ENCODE data around the gene ARRB2.

The ARRB2 gene

GRCh38 chr17:4718276-4718675, 7.8 kb downstream of the ARRB2 start:
- no peak overlapping the region for H3K4me3 ChIP-seq (ENCODE audit: insufficient read depth, low read length, poor library complexity, severe bottlenecking)
- no peaks in the 10 kb centered on the region for H3K27me3 ChIP-seq (ENCODE audit: low read length)
- H3F3A ChIP-seq (ENCODE audit: insufficient read depth): no peaks in the 10 kb centered on the region
- H3K9me2 ChIP-seq (replicated peaks; ENCODE audit: insufficient read depth, low read length): no peaks in the 10 kb centered on the region
- H3K9me3 ChIP-seq (ENCODE audit: insufficient read depth, low read length): no peaks in the 10 kb centered on the region
- H4K20me1 ChIP-seq (ENCODE audit: low read depth, low read length): no peaks in the 10 kb centered on the region
- H3K36me3 ChIP-seq (ENCODE audit: low read length): no peaks in the 10 kb centered on the region
- H3K79me2 ChIP-seq (ENCODE audit: insufficient read depth, low read length): no peaks in the 10 kb centered on the region
- H3K9ac ChIP-seq (ENCODE audit: low read length): no peak overlapping the region
- H2AFZ ChIP-seq (ENCODE audit: low read depth, low read length, severe bottlenecking): no peak overlapping the region
- H3K27ac ChIP-seq (ENCODE audit: low read depth, low read length): no peak overlapping the region
- no peak overlapping the region for H3K4me2 ChIP-seq (ENCODE audit: low read depth, low read length, poor library complexity, severe bottlenecking)
- TF ChIP-seq EZH2phosphoT487 (conservative IDR thresholded peaks at IDR 0.05; ENCODE audit: low read length): no peak
- no peak for TF ChIP-seq CTCF (IDR thresholded peaks at IDR 0.05; ENCODE audit: insufficient read depth, low read length, poor library complexity, severe bottlenecking)

- no peak overlapping the region for H3K4me3 ChIP-seq (ENCODE audit: insufficient read depth, low read length, poor library complexity, severe bottlenecking)
- H3K27me3 ChIP-seq (ENCODE audit: low read length): no peaks in the 10 kb centered on the region
- H2AFZ ChIP-seq (ENCODE audit: low read depth, low read length, severe bottlenecking): no peak overlapping the region
- H3F3A ChIP-seq (ENCODE audit: insufficient read depth): no peaks in the 10 kb centered on the region
- no peaks in the 10 kb centered on the region for H3K36me3 ChIP-seq (ENCODE audit: low read length)
- H3K4me2 ChIP-seq (ENCODE audit: low read depth, low read length, poor library complexity, severe bottlenecking): no peak overlapping the region
- H3K79me2 ChIP-seq (ENCODE audit: insufficient read depth, low read length): no peaks in the 10 kb centered on the region
- H3K9me2 ChIP-seq (replicated peaks; ENCODE audit: insufficient read depth, low read length): no peaks in the 10 kb centered on the region
- H4K20me1 ChIP-seq (ENCODE audit: low read depth, low read length): no peaks in the 10 kb centered on the region
- no peak overlapping the region for H3K9ac ChIP-seq (ENCODE audit: low read length)
- H3K9me3 ChIP-seq (ENCODE audit: insufficient read depth, low read length): no peaks in the 10 kb centered on the region
- H3K27ac ChIP-seq (ENCODE audit: low read depth, low read length): no peak overlapping the region
- no peak for TF ChIP-seq EZH2phosphoT487 (conservative IDR thresholded peaks at IDR 0.05; ENCODE audit: low read length)
- no peak for TF ChIP-seq CTCF (IDR thresholded peaks at IDR 0.05; ENCODE audit: insufficient read depth, low read length, poor library complexity, severe bottlenecking)
Measured at GRCh38 chr17:4719146-4719545, 8.7 kb downstream of the ARRB2 start.

GRCh38 chr17:4719684-4720221, 9.3 kb downstream of the ARRB2 start:
- H3K36me3 ChIP-seq (ENCODE audit: low read length): no peaks in the 10 kb centered on the region
- H4K20me1 ChIP-seq (ENCODE audit: low read depth, low read length): no peaks in the 10 kb centered on the region

More at GRCh38 chr17:4719684-4720221, 9.3 kb downstream of the ARRB2 start:
- no peak overlapping the region for H3K4me2 ChIP-seq (ENCODE audit: low read depth, low read length, poor library complexity, severe bottlenecking)
- no peak for TF ChIP-seq EZH2phosphoT487 (conservative IDR thresholded peaks at IDR 0.05; ENCODE audit: low read length)
- TF ChIP-seq CTCF (IDR thresholded peaks at IDR 0.05; ENCODE audit: insufficient read depth, low read length, poor library complexity, severe bottlenecking): no peak
- no peak overlapping the region for H3K9ac ChIP-seq (ENCODE audit: low read length)
- H3F3A ChIP-seq (ENCODE audit: insufficient read depth): no peaks in the 10 kb centered on the region
- no peaks in the 10 kb centered on the region for H3K79me2 ChIP-seq (ENCODE audit: insufficient read depth, low read length)
- no peak overlapping the region for H2AFZ ChIP-seq (ENCODE audit: low read depth, low read length, severe bottlenecking)
- no peaks in the 10 kb centered on the region for H3K9me2 ChIP-seq (replicated peaks; ENCODE audit: insufficient read depth, low read length)
- no peaks in the 10 kb centered on the region for H3K9me3 ChIP-seq (ENCODE audit: insufficient read depth, low read length)
- no peak overlapping the region for H3K4me3 ChIP-seq (ENCODE audit: insufficient read depth, low read length, poor library complexity, severe bottlenecking)
- H3K27me3 ChIP-seq (ENCODE audit: low read length): no peaks in the 10 kb centered on the region
- no peak overlapping the region for H3K27ac ChIP-seq (ENCODE audit: low read depth, low read length)
